Retinal pigment epithelial cell (primary cell): ENCODE measurements around the gene AARS1.
A peak's percentile ranks its signal among the peaks of the same experiment; 100 is the strongest.
"Not testable (repeated sequence)": the region's sequence is repeated elsewhere in the genome, so short reads cannot be mapped to it uniquely, and the experiment has no call there.

ENCODE experiments used
- DNase-seq: peaks from one replicate; pipeline ENCODE4 v3.0.0-alpha.2; 2010; ENCODE audit warnings: low read depth
- H3K4me3 ChIP-seq: 2 replicates; pipeline ENCODE4 v1.5.1; 2011; ENCODE audit warnings: mild to moderate bottlenecking, low read length, control low read depth, moderate library complexity
- CTCF ChIP-seq: conservative IDR thresholded peaks from 2 replicates; pipeline ENCODE4 v1.5.1; 2011; ENCODE audit warnings: low read depth, low read length, control low read depth, inconsistent platforms

AARS1 gene

GRCh38 chr16:70289229-70290094 lies at the start of gene AARS1:
Gene AARS1 (minus strand): TSS chr16:70289506. CDS start chr16:70282763, 6,743 bp downstream.
- TF ChIP-seq CTCF, result no peak
- peak; percentile 100 for DNase-seq
- peak within 1 kb of the TSS; percentile 82 for H3K4me3 ChIP-seq

DNA sequence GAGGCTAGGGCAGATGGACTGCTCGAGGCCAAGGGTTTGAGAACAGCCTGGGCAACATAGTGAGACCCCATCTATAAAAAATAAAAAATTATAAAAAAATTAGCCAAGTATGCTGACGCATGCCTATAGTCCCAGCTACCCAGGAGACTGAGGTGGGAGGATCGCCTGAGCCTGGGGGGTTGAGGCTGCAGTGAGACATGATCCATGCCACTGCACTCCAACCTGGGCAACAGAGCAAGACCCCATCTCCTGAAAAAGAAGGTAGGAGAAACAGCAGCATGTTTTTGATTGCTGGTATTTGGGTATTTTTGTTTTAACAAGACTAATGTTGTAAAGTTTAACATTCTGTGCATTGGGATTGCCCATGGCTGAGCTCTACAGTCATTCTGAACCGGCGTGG lies 48.5 kb upstream of the AARS1 start:
- no peak overlapping the region for H3K4me3 ChIP-seq
- DNase-seq, result no peak
- no peak for TF ChIP-seq CTCF

DNA sequence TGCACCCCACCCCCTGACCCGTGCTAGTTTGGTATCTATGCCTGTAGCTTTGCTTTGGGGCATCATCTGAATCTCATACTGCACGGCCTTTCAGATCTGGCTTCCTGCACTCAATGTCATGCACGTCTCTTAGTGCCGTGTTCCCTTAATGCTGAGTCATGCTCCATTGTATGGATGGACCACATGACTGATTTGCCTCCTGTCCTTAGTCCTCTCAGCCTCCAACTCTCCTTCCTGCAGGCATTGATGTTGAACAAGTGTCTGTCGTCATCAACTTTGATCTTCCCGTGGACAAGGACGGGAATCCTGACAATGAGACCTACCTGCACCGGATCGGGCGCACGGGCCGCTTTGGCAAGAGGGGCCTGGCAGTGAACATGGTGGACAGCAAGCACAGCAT lies 43.4 kb upstream of the AARS1 start:
- H3K4me3 ChIP-seq, DNase-seq: not testable (repeated sequence)

DNA sequence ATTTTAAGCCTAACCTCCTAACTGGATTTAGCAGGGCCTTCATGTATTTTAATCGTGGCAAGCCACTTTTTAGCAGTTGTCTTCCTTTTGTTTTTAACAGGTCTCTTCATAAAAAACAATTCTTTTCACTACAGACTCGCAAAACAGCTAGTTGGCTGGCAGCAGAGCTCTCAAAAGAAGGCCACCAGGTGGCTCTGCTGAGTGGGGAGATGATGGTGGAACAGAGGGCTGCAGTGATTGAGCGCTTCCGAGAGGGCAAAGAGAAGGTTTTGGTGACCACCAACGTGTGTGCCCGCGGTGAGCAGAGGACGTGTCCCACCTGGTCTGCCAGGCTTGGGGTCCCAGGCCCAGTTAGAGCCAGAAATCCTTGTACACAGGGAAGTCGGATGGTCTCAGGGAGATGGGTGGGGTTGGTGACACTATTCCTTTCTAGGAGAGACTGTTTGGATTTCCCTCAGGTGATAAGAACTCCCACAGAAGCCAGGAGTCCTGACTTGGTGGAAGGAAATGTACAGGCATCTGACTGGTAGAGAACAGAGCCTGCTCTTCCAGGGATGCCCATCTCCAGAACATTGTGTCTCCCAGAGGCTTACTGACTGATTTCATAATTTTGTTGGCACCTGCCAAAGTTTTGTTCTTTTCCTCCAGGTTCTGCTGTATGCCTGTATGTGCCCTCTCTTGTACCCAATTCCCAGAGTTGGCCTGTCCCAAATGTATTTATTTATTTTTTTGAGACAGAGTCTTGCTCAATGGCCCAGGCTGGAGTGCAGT lies 42.5 kb upstream of the AARS1 start:
- TF ChIP-seq CTCF, result peak; percentile 56
- H3K4me3 ChIP-seq, result no peak overlapping the region
- DNase-seq, result no peak

- no peak overlapping the region for H3K4me3 ChIP-seq
Observed at GRCh38 chr16:70331091-70331490, 41.8 kb upstream of the AARS1 start.

DNA sequence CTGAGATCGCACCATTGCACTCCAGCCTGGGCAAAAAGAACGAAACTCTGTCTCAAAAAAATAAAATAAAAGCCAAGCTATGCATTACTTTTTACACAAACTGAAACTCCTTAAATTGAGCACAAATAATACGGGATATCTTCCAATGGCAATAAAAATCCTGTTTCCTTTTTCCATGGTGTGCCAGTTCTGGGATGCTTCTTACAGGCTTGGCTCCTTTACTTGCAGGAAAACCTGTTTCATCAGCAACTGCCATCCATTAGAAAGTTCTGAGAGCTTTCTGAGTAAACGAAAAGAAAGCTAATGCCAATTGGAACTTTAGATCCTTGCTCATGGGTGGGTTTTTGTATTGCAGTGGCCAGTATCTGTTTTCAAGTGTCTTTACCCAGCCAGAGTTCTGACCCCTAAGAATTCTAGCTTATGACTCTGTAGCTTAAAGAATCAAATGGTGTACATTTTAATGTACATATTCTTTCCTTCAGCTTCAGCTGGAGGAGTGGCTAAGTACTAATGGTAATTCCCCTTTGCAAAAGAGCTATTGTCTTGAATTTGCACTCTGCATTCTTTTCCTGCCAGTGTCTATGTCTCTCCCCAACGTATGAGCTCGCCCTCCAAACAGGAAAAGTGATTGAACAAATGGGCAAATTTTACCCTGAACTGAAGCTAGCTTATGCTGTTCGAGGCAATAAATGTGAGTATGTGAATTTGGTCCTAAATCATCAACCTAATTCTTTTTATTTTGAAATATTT lies 35.9 kb upstream of the AARS1 start:
- no peak for TF ChIP-seq CTCF
- no peak for DNase-seq
- H3K4me3 ChIP-seq, result no peak overlapping the region

More at GRCh38 chr16:70331091-70331490, 41.8 kb upstream of the AARS1 start:
- DNase-seq, result no peak
- TF ChIP-seq CTCF, result no peak

- no peak for TF ChIP-seq CTCF
- no peak for DNase-seq
- no peak overlapping the region for H3K4me3 ChIP-seq
Observed at GRCh38 chr16:70320121-70320520, 30.8 kb upstream of the AARS1 start.

DNA sequence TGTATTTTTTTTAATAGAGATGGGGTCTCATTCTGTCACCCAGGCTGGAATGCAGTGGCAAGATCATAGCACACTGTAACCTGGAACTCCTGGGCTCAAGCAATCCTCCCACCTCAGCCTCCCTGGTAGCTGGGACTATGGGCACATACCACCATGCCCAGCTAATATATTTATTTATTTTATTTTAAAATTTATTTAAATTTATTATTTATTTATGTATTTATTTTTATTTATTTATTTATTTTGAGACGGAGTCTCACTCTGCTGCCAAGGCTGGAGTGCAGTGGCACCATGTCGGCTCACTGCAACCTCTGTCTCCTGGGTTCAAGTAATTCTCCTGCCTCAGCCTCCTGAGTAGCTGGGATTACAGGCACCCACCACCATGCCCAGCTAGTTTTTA lies 18.4 kb upstream of the AARS1 start:
- not testable (repeated sequence) for DNase-seq, H3K4me3 ChIP-seq
